ENCODE data around the gene CFAP100. TPM values are rescaled to one million over a fixed set of nuclear protein-coding genes. Genes with fewer than 3 reads are reported as not detected.

The CFAP100 gene
- total RNA-seq, 4 donors from 2014 or later = not detected

- intact Hi-C loops (cut with DNase I; ENCODE audit: low total_unique reads) = loop anchor here (10.0 kb wide), 1 partner anchor 93 kb away; no protein-coding TSS in a partner anchor
- in situ Hi-C loops (cut with MboI; ENCODE audit: low pct_ligation_motif_present in 1 of 4, low pct_unique_long_range_greater_than_20kb in 1 of 4, low sequenced_read_pairs in 3 of 4) = no loop called here
- no peak for TF ChIP-seq POLR2A (IDR thresholded peaks at IDR 0.05)
- no peak for TF ChIP-seq POLR2AphosphoS5 (IDR thresholded peaks at IDR 0.05)
- TF ChIP-seq CTCF (IDR thresholded peaks at IDR 0.05) = no peak
- TF ChIP-seq EP300 (IDR thresholded peaks at IDR 0.05; ENCODE audit: low read depth) = no peak
- Histone ChIP-seq H3K27me3 (peaks cover 59% of the 10 kb centered on the region), H3K4me3 (peak overlapping the region in 3 of 4 donors; percentile 61 to 64 (median 63)), H3K9me3 (no peaks in the 10 kb centered on the region), H3K36me3 (no peaks in the 10 kb centered on the region), H3K27ac (peak overlapping the region in 3 of 4 donors; percentile 52 to 79 (median 76)), H3K4me1 (peaks cover 0 to 30% (median 18%) of the 10 kb centered on the region in 4 donors)
- no peak for DNase-seq
- WGBS, 2 donors (ENCODE audit: low coverage in 1 of 2) = 19% methylated on average over 11 of the region's 11 CpGs; no CpG with 5 or more reads in 1 of the 2 donors
These were observed 36.5 kb upstream of the CFAP100 start for GRCh38 chr3:126358038-126358815.

GRCh38 chr3:126358816-126359181 lies 35.9 kb upstream of the CFAP100 start:
- WGBS, 2 donors (ENCODE audit: low coverage in 1 of 2) = 37 to 86% methylated on average over 3 of the region's 3 CpGs
- Histone ChIP-seq H3K27ac (no peak overlapping the region), H3K27me3 (peaks cover 59% of the 10 kb centered on the region), H3K9me3 (no peaks in the 10 kb centered on the region), H3K36me3 (no peaks in the 10 kb centered on the region), H3K4me3 (no peak overlapping the region), H3K4me1 (peaks cover 0 to 30% (median 18%) of the 10 kb centered on the region in 4 donors)
- TF ChIP-seq POLR2AphosphoS5 (IDR thresholded peaks at IDR 0.05) (no peak), CTCF (IDR thresholded peaks at IDR 0.05) (no peak), EP300 (IDR thresholded peaks at IDR 0.05; ENCODE audit: low read depth) (no peak), POLR2A (IDR thresholded peaks at IDR 0.05) (no peak)
- intact Hi-C loops (cut with DNase I; ENCODE audit: low total_unique reads) = loop anchor here (10.0 kb wide), 1 partner anchor 94 kb away; no protein-coding TSS in a partner anchor
- in situ Hi-C loops (cut with MboI; ENCODE audit: low pct_ligation_motif_present in 1 of 4, low pct_unique_long_range_greater_than_20kb in 1 of 4, low sequenced_read_pairs in 3 of 4) = no loop called here
- DNase-seq = no peak

DNA sequence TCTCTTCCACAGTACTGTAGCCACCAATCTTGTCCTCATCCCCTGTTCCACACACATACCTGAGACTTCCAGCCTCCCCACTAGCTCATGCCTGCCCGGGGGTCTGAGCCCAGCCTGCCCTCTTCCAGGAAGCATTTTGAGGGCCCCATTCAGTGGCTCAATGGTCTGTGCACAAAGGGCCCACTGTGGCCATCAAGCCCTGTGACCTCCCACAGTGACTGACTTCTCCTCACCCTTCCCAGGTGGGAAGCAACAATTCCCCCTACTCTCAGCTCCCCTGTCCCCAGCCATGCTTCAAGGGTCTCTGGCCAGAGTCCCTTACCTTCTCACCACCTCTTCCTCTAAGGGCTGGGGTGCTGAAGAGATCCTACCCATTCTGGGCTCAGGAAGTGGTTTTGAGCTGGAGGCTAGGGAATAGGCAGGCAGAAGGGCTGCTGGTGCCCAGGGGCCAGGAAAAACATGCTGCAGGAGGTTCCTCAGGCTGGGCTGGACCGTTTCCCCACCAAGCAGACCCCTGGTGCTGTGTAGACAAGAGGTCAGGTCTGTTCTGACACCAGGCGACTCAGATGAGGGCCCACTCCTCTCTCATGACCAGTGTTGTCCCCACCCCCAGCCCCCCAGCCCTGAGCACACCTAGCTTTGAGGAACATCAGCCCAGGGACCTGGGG lies 34.5 kb upstream of the CFAP100 start:
- Histone ChIP-seq H3K4me3 (no peak overlapping the region), H3K4me1 (peaks cover 0 to 21% (median 17%) of the 10 kb centered on the region in 4 donors), H3K9me3 (no peaks in the 10 kb centered on the region), H3K27me3 (peaks cover 58% of the 10 kb centered on the region), H3K27ac (no peak overlapping the region), H3K36me3 (no peaks in the 10 kb centered on the region)
- intact Hi-C loops (cut with DNase I; ENCODE audit: low total_unique reads) = no loop called here
- 54% methylated on average over 2 of the region's 3 CpGs; no CpG with 5 or more reads in 1 of the 2 donors for WGBS, 2 donors (ENCODE audit: low coverage in 1 of 2)
- in situ Hi-C loops (cut with MboI; ENCODE audit: low pct_ligation_motif_present in 1 of 4, low pct_unique_long_range_greater_than_20kb in 1 of 4, low sequenced_read_pairs in 3 of 4) = no loop called here
- DNase-seq = peak; percentile 3
- TF ChIP-seq EP300 (IDR thresholded peaks at IDR 0.05; ENCODE audit: low read depth) (no peak), POLR2A (IDR thresholded peaks at IDR 0.05) (no peak), CTCF (IDR thresholded peaks at IDR 0.05) (no peak), POLR2AphosphoS5 (IDR thresholded peaks at IDR 0.05) (no peak)

DNA sequence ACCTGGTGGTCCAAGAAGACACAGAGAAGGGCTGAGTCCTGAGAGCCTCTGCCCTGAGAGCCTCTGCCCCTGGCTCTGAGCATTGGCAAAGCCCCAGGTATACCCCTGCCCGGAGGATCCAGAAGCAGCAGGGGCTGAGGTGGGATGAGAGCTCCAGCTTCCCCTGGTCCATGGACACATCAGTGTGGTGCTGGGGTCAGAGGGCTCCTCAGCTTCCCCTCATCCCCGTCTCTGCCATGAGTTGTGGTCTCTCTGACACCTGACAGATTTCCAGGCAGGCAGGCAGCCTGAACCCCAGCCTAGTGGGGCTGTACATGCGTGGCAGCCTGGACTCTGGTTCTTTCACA lies 34.0 kb upstream of the CFAP100 start:
- no peaks in the 10 kb centered on the region for H3K9me3 ChIP-seq
- H3K27me3 ChIP-seq = peaks cover 53% of the 10 kb centered on the region
- no peak for TF ChIP-seq POLR2A (IDR thresholded peaks at IDR 0.05)
- TF ChIP-seq EP300 (IDR thresholded peaks at IDR 0.05; ENCODE audit: low read depth) = no peak
- no peaks in the 10 kb centered on the region for H3K36me3 ChIP-seq
- in situ Hi-C loops (cut with MboI; ENCODE audit: low pct_ligation_motif_present in 1 of 4, low pct_unique_long_range_greater_than_20kb in 1 of 4, low sequenced_read_pairs in 3 of 4) = no loop called here
- peak; percentile 3 for DNase-seq
- no peak overlapping the region for H3K27ac ChIP-seq
- 83% methylated on average over 3 of the region's 3 CpGs; no CpG with 5 or more reads in 1 of the 2 donors for WGBS, 2 donors (ENCODE audit: low coverage in 1 of 2)
- intact Hi-C loops (cut with DNase I; ENCODE audit: low total_unique reads) = no loop called here
- H3K4me3 ChIP-seq = no peak overlapping the region
- H3K4me1 ChIP-seq = peaks cover 0 to 19% (median 14%) of the 10 kb centered on the region in 4 donors

Measured in transverse colon (tissue), 4 donors.